ENCODE measurements around the gene ADRA2C.

The ADRA2C gene

GRCh38 chr4:3732076-3733028 is 33.8 kb upstream of the ADRA2C start:
- FAIRE-seq (no peak), DNase-seq (ENCODE audit: extremely low spot score, insufficient read length, low read depth) (no peak)

GRCh38 chr4:3733195-3733594 is 33.0 kb upstream of the ADRA2C start:
- DNase-seq (ENCODE audit: extremely low spot score, insufficient read length, low read depth) (no peak), FAIRE-seq (no peak)

- FAIRE-seq (no peak), DNase-seq (ENCODE audit: extremely low spot score, insufficient read length, low read depth) (no peak)
Observed at GRCh38 chr4:3735196-3735595, 31.0 kb upstream of the ADRA2C start.

- FAIRE-seq: no peak
- DNase-seq (ENCODE audit: extremely low spot score, insufficient read length, low read depth): no peak
Observed at GRCh38 chr4:3736290-3736689, 29.9 kb upstream of the ADRA2C start.

- DNase-seq (ENCODE audit: extremely low spot score, insufficient read length, low read depth) (no peak), FAIRE-seq (no peak)
Observed at GRCh38 chr4:3736806-3737205, 29.4 kb upstream of the ADRA2C start.

GRCh38 chr4:3739577-3739976 is 26.6 kb upstream of the ADRA2C start:
- FAIRE-seq (no peak), DNase-seq (ENCODE audit: extremely low spot score, insufficient read length, low read depth) (no peak)

GRCh38 chr4:3740256-3740655 is 25.9 kb upstream of the ADRA2C start:
- FAIRE-seq (no peak), DNase-seq (ENCODE audit: extremely low spot score, insufficient read length, low read depth) (no peak)

- DNase-seq (ENCODE audit: extremely low spot score, insufficient read length, low read depth) (no peak), FAIRE-seq (no peak)
Observed at GRCh38 chr4:3741217-3742011, 24.8 kb upstream of the ADRA2C start.

- DNase-seq (ENCODE audit: extremely low spot score, insufficient read length, low read depth) (no peak), FAIRE-seq (no peak)
Observed at GRCh38 chr4:3742610-3743009, 23.6 kb upstream of the ADRA2C start.

GRCh38 chr4:3744232-3744631 is 22.0 kb upstream of the ADRA2C start:
- DNase-seq (ENCODE audit: extremely low spot score, insufficient read length, low read depth) (no peak), FAIRE-seq (no peak)

GRCh38 chr4:3744901-3745300 is 21.3 kb upstream of the ADRA2C start:
- FAIRE-seq: no peak
- no peak for DNase-seq (ENCODE audit: extremely low spot score, insufficient read length, low read depth)

- FAIRE-seq: no peak
Observed at GRCh38 chr4:3745886-3746656, 20.1 kb upstream of the ADRA2C start.

GRCh38 chr4:3746701-3747580 is 19.2 kb upstream of the ADRA2C start:
- DNase-seq (ENCODE audit: extremely low spot score, insufficient read length, low read depth) (no peak), FAIRE-seq (no peak)

More at GRCh38 chr4:3745886-3746656, 20.1 kb upstream of the ADRA2C start:
- DNase-seq (ENCODE audit: extremely low spot score, insufficient read length, low read depth): no peak

GRCh38 chr4:3747581-3747904 is 18.6 kb upstream of the ADRA2C start:
- DNase-seq (ENCODE audit: extremely low spot score, insufficient read length, low read depth) (no peak), FAIRE-seq (no peak)

- no peak for FAIRE-seq
- DNase-seq (ENCODE audit: extremely low spot score, insufficient read length, low read depth): no peak
Observed at GRCh38 chr4:3748136-3748898, 17.9 kb upstream of the ADRA2C start.

GRCh38 chr4:3749081-3749480 is 17.1 kb upstream of the ADRA2C start:
- FAIRE-seq: no peak
- no peak for DNase-seq (ENCODE audit: extremely low spot score, insufficient read length, low read depth)

- no peak for DNase-seq (ENCODE audit: extremely low spot score, insufficient read length, low read depth)
- FAIRE-seq: no peak
Observed at GRCh38 chr4:3750334-3750733, 15.9 kb upstream of the ADRA2C start.

GRCh38 chr4:3752022-3752421 is 14.2 kb upstream of the ADRA2C start:
- no peak for FAIRE-seq

More at GRCh38 chr4:3752022-3752421, 14.2 kb upstream of the ADRA2C start:
- no peak for DNase-seq (ENCODE audit: extremely low spot score, insufficient read length, low read depth)

All from GM18507 (cell line).